GM10847 (cell line): ENCODE data around the gene MBD1.
A peak's percentile ranks its signal among the peaks of the same experiment; 100 is the strongest.

Source experiments
- POLR2A ChIP-seq: IDR thresholded peaks from 2 replicates; pipeline ENCODE4 v1.6.1; 2011; ENCODE audit not compliant: insufficient read length; ENCODE audit errors: extremely low read depth

Gene MBD1

GRCh38 chr18:50282521-50283335 is 1.4 kb upstream of the MBD1 start:
- TF ChIP-seq POLR2A = no peak

DNA sequence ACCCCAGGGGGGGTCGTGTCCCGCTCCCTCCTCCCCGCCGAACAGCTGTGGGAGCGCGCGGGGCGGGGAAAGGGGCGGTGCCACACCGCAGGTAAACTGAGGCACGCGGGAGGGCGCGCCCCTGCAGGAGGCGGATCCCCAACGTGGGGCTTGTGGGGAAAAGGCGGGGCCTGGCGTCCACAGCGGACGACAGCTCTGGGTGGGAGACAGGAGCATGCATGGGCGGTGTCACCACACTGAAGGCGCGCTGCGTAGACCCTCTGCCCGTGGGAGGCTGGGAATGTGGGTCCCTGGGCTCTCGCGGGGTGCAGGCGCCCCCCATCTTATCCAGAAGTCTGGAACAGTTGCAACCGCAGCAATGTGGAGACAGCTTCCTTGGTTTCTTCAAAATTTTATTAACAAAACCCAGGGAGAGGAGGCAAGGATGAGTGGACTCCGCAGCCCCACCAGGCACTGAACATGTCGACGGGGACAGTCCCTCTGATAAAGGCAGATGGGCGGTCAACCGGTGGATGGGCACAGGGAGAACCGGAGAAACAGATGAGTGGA is 723 bp upstream of the MBD1 start:
- no peak for TF ChIP-seq POLR2A

GRCh38 chr18:50280707-50281294 is 522 bp downstream of the MBD1 start:
- no peak for TF ChIP-seq POLR2A

GRCh38 chr18:50279752-50280151 is 1.6 kb downstream of the MBD1 start:
- no peak for TF ChIP-seq POLR2A

DNA sequence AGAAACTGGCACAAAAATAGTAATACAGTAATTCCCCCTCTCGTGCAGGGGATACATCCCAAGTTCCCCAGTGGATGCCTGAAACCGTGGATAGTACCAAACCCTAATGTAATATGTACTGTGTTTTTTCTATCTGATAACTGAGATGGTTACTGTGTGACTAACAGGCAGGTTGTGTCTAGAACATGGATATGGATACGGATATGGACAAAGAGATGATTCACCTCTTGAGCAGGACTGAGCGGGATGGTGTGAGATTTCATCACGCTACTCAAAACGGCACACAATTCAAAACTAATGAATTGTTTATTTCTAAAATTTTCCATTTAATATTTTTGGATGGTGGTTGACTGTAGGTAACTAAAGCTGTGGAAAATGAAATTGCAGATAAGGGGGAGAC is 3.4 kb downstream of the MBD1 start:
- no peak for TF ChIP-seq POLR2A

DNA sequence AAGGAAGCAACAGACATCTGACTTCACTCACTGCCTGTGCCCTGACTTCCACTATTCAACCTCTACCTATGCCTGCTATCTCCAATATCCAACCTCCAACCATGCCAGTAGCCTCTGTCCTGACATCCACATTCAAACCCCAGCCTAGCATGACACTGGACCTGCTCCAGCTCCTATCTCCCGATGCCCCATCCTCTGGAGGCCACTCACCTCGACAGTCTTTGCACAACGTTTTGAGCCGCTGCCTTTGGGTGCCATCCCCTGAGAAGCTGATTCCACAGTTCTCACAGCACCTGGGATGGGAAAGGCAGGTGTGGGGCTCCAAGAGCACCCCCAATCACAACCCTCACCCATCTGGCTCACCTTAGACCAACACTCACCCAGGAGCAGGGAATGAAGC is 4.9 kb downstream of the MBD1 start:
- no peak for TF ChIP-seq POLR2A

GRCh38 chr18:50275503-50276036 is 5.8 kb downstream of the MBD1 start:
- no peak for TF ChIP-seq POLR2A

DNA sequence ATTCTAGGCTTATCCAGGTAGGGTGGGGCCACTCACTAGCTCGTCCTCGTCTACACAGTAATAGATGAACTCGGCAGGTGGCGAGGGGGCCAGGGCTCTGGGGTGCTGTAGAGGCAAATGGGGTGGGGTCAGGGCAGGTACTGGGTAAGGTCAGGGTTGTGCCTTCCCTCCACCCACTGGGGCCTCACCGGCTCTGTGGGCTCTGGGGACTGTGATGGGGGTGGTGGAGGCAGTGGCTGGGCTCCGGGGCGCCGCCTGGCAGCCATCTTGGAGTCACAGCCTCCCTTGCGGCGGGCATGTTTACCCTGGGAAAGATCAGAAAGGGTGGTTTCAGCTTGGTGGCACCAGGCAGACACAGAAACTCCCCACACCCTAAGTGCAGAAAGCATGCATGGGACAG is 6.4 kb downstream of the MBD1 start:
- no peak for TF ChIP-seq POLR2A

GRCh38 chr18:50274044-50274442 is 7.3 kb downstream of the MBD1 start:
- no peak for TF ChIP-seq POLR2A

- no peak for TF ChIP-seq POLR2A
Observed at GRCh38 chr18:50273203-50274043, 7.9 kb downstream of the MBD1 start.

DNA sequence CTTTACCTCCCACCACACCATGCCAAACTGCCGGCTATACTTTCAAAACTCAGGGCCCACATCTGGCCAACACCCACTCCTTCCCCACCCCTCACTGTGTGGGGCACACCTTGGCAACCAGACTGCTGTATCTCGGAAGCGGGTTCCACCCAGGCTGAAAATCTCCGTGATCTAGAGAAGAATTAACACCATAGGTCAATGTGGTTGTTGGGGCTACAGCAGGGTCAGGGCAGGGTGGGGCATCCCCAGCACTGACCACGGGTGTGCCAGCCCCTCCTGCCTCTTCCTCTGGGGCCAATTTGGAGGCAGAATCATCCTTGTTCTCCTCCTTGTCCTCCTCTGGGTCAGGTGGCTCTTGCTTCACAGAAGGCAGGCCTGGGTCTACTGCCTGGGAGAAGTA is 8.8 kb downstream of the MBD1 start:
- TF ChIP-seq POLR2A = no peak

DNA sequence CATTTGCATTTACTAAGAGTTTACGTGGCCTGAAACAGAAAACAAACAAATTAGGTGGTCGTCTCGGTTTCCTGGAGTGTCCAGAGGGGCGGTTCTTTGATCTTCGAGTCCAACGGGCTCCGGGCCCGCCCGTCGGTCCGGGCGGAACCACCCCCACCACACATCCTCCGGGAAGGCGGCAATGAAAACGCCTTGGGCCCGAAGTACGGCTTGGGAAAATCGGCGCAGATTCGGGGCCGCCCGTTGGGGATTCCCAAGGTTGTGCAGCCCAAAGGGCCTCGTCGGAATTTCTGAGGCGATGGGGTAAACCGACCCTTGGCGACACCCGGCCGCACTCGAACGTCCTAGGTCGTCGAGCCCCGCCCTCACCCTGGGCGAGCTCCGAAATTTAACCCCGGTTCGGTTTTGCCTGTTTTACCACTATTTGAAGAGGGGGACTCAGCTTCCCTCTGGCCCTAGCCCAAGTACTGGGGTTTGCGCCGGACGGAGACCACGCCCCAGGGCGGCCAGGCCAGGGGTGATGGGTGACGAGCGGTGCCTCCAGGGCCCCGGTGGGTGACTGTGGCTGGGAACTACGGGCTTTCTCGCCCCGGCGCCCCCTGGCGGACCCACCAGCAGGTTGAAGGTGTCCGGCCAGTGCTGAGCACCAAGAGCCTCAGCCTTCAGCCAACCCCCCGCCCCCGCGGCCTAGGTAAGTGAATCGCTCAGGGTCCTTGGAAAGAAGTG is 13.1 kb downstream of the MBD1 start:
- TF ChIP-seq POLR2A = peak; percentile 26

- TF ChIP-seq POLR2A = peak; percentile 26
Observed at GRCh38 chr18:50266248-50266704, 15.0 kb downstream of the MBD1 start, which contains the start of gene CFAP53. Gene CFAP53, minus strand, starts transcription at chr18:50266495. Its CDS starts 91 bp downstream, at chr18:50266404.

DNA sequence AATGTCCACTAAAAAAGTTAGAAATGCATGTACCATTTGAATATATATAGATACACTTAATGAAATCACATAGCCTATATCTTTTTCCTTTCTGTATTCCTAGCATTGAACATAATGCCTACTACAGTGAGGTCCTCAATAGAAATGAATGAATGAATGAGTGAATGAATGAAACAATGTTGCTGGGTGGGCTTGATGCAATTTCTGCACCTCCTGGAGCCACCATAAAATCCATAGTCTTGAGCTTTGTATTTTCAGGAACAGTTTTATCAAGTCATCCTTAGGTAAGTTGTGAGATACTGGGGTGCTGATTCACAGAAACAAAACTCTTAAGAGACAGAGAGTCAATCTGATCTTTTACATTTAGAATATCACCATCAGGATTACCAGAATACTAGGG is 18.3 kb downstream of the MBD1 start:
- no peak for TF ChIP-seq POLR2A
